ENCODE data around the gene VPS37C.

VPS37C gene

DNA sequence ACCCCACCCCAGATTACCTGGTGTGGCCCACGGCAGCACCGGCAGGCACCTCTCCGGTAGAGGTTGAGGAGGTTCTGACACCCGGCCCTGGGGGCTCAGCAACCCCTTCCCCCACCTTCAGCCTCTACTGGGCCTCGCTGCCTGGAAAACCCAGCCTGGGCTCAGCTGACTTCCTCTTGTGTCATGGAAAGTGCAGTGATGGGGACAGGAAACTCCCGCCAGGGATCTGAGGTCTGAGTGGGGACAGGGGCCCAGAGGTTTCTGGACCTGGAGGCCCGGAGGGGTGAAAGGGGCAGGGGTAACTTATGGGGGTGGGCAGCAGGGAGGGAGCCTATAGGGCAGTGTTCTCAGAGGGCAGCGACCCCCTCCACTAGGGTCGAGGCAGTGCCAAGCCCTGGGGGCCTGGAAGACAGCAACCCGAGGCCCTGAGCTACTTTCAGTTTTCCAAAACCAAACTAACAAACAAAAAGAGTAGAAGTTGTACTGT, 68.9 kb downstream of the VPS37C start:
- DNase-seq = peak; percentile 18

DNA sequence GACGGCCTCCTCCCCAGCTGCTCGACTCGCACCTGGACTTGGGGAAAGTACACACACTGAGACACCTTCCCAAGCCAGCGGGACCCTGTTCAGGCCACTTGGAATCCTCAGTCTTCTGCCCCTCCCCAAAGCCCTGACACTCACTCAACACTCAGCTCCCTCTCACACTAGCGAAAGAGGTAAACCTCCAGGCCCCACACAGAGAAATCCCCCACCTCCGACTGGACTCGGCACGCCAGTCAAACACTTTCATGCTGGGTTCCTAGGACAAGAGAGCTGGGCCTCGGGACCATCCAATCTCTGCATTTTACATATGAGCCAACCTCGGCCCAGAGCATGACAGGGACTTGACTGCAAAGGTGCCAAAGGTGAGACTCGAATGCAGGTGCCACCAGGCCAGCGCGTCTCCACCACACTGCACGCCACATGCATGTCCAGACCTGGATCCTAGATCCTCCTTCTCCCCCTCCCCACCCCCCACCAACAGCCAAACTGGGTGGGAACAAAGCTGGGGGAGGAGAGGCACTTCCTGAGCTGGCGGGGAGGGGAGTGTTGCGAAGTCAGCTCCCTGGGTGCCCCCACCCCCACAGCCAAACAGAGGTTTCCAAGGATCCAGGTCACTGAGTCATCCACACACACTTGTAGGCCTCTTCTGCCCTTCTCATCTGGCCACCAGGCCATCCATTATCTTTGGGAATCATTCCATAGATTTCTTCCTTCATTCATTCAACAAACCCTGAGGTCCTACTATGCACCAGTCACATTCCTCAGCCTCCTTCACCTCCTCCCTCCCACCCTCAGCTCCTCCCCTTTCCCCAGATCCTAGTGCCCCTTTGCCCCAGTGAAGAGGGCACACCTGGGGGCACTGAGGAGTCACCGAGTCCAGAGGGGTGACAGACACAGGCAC, 69.6 kb downstream of the VPS37C start:
- no peak for DNase-seq

GRCh38 chr11:61090982-61091372, 70.2 kb downstream of the VPS37C start:
- no peak for DNase-seq

DNA sequence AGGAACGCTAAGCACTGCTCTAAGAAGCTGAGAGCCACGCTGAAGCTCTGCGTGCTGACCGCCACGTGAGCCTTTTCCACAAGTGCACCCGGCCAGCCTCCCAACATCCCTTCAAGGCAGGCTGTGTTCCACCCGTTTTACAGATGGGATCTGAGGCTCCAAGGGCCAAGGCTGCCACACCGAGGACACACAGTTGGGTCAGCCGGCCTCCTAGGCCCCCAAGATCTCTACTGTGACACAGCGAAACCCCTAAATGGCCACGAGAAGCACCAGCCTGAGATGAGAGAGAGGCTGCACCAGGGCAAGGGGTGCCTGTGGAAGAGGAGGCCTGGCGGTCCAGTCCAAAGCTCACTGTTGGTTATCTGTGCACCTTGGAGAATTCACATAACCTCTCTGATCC, 70.7 kb downstream of the VPS37C start:
- DNase-seq = no peak

GRCh38 chr11:61089806-61090491, 71.3 kb downstream of the VPS37C start:
- DNase-seq = peak; percentile 31

DNA sequence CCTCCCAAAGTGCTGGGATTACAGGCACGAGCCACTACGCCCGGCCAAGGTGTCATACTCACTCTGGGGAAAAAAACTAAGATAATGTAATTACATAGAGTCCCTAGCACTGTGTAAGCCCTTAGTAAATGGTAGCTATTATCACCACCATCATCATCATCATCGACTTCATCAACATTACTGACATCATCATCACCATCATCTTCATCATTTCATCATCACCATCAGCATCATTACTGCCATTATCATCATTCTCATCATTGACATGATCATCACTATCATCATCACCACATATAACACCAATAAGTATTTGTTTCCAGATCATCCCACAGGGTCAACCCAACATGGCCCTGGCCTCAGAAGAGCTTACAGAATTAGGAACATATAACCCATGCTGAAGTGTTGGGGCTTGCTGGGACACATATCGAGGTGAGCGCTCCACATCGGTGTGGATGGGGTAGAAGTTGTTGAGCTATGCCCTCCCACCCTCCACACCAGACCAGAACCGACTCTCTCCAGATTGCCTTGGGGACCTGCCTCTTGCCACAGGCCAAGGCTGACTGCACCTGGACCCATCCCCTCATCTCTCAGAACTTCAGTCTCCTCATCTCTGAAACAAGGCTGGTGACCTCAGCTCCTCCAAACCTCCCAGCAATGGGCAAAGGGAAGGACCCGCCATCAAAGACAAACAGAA, 73.7 kb downstream of the VPS37C start:
- no peak for DNase-seq

DNA sequence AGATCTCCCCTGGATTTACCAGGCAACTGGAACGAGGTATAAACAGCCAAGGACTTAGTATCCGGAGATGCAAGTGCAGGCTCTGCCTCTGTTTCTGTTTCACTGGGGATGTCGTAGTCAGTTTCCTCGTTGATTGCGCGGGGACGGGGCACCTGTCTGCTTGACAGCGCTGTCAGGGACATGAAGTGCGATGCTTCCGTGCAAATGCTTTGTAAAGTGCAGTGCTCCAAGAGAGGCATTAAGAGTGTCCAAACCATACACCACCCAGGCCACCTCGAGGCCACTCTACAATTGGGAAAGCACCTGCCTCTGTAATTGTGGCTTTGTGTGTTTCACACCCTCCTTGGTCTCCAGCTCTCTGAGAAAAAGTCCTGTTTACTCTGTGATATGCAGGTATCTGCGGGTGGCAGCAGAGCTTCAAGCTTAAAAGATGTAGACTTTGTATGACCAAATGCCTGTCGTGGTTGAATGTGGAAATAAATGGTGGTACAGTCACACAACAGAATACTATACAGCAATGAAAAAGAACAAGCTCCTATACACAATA, 77.6 kb downstream of the VPS37C start:
- DNase-seq = no peak

DNA sequence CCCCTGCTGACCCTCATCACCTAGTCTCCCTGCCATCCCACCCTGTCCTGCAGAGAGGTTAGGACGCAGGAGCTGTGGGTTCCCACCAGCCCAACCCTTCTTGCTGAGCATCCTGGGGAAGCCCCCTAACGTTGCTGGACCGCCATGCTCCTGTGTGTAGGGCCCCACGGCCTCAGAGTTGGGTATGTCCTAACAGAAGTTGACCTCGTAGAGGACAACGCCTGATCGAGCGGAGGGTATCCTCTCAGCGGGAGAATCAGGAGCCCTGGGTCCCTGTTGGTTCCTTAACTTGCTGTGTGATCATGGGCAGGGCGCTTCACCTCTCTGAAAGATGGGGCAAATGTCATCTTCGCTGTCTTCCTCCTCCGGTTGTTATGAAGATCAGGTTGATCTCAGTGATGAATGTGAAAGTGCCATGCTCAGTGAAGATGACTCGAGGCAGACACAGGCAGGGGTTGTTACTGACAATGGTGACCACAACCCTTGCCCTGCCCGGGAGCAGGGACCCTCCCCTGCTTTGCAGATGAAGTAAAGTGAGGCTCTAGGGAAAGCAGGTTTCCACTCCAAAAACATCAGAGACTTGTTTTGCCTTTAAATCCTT, 78.2 kb downstream of the VPS37C start:
- DNase-seq = no peak

DNA sequence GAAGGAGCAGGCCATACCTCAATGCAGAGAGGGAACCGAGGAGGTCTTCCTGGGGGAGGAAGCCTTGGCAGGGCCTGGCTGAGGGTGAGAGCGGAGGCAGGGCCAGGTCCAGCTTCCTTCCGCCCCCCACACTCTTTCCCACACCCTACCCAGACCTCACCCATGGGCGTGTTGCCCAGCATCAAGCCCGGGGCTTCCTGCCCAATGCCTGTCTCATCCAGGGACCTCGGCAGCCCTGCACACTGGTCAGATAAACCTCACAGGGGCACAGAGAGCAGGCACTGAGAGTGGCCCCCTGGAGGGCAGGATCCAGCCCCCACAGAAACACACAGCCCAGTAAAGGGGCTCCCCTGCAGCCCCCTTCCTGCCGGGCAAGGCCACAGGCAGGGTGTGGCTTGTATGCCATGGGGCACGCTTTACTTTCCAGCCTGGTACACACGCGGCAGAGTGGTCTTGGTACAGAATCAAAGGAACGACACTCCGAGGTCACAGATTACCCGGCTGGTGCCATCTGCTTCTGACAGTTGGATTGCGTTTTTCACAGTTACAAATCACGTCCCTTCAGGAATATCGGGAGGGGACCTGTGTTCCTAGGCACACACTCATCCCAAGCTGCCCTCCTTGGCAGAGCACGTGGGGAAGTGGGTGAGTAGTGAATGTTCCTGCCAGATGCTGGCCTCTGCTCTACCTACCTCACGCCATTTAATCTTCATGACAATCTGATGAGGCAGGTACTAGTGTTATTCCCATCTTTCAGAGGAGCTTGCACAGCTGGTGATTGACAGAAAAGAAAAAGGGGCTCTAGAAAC, 79.0 kb downstream of the VPS37C start:
- peak; percentile 63 for DNase-seq

- DNase-seq = peak; percentile 28
Observed at GRCh38 chr11:61080986-61081590, 80.1 kb downstream of the VPS37C start.

GRCh38 chr11:61080526-61080925, 80.7 kb downstream of the VPS37C start:
- no peak for DNase-seq
